GM13976 (cell line): ENCODE measurements around the gene WDR20.

Source experiments
- DNase-seq: peaks from one replicate; pipeline ENCODE4 v3.0.0; 2012; ENCODE audit warnings: low spot score
- in situ Hi-C: fragments of 300-500 bp; cut with MboI; formaldehyde crosslinking; loops from one replicate; pipeline ENCODE4 v1.12.0; 2022; ENCODE audit warnings: low sequenced_read_pairs, mixed read lengths, inconsistent platforms; ENCODE audit not compliant: unreplicated experiment
- TF ChIP-seq, protein P1 (sequence below): IDR thresholded peaks from 2 replicates; pipeline ENCODE4 v1.5.1; 2012; ENCODE audit warnings: borderline replicate concordance, mild to moderate bottlenecking; ENCODE audit not compliant: insufficient read depth; ENCODE audit errors: extremely low read depth, missing control alignments, control extremely low read depth

Gene WDR20

DNA sequence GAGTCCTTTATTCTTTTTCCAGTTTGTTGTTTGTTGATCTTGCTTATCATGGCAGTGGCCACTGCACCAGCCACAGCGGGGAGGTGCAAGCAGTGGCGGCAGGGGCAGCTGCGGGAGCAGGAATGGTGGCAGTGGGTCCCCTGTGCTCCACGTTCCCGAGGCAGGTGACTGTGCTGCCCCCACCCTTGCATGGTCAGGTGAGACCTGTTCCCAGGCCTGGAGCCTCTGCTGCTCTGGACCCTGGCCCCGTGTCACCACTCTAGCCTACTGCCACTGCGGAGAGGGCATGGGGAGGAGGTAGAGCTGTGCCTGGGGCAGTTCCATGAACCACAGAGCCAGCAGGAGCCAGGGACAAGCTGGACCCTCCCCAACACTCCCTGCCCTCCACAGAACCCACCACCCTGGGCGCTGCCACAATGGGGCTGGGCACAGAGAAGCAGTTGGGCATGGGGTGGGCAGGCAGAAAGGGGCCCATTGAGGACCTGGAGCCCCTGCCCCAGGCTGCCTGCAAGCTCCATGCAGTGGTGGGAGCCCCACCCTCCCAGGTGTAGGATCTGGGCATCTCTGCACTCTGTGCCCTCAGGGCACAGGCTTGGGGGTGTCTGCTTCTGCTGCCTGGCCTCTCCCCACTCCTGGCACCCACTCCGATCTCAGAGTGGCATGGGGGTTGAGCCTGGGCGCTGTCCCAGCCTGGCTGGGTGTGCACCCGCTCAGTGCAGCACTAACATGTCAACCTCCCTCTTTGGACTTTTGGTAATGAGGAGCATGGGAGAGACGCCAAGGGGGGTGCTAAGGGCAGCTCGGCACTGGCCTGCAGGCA lies 23.1 kb upstream of the WDR20 start:
- TF ChIP-seq, protein P1, sequence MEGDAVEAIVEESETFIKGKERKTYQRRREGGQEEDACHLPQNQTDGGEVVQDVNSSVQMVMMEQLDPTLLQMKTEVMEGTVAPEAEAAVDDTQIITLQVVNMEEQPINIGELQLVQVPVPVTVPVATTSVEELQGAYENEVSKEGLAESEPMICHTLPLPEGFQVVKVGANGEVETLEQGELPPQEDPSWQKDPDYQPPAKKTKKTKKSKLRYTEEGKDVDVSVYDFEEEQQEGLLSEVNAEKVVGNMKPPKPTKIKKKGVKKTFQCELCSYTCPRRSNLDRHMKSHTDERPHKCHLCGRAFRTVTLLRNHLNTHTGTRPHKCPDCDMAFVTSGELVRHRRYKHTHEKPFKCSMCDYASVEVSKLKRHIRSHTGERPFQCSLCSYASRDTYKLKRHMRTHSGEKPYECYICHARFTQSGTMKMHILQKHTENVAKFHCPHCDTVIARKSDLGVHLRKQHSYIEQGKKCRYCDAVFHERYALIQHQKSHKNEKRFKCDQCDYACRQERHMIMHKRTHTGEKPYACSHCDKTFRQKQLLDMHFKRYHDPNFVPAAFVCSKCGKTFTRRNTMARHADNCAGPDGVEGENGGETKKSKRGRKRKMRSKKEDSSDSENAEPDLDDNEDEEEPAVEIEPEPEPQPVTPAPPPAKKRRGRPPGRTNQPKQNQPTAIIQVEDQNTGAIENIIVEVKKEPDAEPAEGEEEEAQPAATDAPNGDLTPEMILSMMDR = no peak
- in situ Hi-C loops = no loop called here
- no peak for DNase-seq

GRCh38 chr14:102117852-102118251 lies 21.8 kb upstream of the WDR20 start:
- in situ Hi-C loops = no loop called here
- TF ChIP-seq, protein P1 = no peak
- DNase-seq = no peak

GRCh38 chr14:102120888-102121287 lies 18.8 kb upstream of the WDR20 start:
- in situ Hi-C loops = no loop called here
- DNase-seq = no peak
- TF ChIP-seq, protein P1 = no peak

DNA sequence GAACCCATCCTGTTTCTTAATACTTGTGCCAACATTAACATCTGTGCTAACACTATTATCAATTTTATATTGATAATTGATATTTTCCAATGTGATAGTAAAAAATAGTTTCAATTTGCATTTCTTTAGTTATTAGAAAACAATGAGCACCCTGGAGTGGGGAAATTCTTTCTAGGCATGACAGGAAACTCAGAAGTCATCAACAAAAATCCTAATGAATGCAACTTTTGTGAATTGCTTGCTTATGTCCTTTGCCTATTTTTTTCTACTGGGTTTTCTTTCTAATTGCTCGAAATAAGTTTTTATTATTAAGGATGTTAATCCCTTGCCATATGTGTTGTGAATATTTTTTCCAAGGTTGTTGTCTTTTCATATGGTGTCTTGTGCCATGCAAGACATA lies 18.1 kb upstream of the WDR20 start:
- no peak for DNase-seq
- in situ Hi-C loops = no loop called here
- TF ChIP-seq, protein P1 = no peak

DNA sequence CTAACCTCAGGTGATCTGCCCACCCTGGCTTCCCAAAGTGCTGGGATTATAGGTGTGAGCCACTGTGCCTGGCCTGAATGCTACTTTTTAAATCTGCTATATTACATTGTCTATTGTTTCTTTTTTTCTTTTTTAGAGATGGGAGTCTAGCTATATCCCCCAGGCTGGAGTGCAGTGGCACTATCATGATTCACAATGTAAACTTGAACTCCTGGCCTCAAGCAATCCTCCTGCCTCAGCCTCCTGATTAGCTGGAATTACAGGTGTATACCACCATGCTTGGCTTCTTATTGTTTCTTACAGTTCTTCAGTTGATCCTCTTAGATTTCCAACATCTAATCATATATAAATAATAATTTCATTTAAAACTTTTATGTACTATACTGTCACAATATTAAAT lies 15.3 kb upstream of the WDR20 start:
- in situ Hi-C loops = no loop called here
- TF ChIP-seq, protein P1 = no peak
- DNase-seq = no peak

- TF ChIP-seq, protein P1 = no peak
- in situ Hi-C loops = no loop called here
- DNase-seq = no peak
These were observed 14.2 kb upstream of the WDR20 start for GRCh38 chr14:102125546-102125945.

DNA sequence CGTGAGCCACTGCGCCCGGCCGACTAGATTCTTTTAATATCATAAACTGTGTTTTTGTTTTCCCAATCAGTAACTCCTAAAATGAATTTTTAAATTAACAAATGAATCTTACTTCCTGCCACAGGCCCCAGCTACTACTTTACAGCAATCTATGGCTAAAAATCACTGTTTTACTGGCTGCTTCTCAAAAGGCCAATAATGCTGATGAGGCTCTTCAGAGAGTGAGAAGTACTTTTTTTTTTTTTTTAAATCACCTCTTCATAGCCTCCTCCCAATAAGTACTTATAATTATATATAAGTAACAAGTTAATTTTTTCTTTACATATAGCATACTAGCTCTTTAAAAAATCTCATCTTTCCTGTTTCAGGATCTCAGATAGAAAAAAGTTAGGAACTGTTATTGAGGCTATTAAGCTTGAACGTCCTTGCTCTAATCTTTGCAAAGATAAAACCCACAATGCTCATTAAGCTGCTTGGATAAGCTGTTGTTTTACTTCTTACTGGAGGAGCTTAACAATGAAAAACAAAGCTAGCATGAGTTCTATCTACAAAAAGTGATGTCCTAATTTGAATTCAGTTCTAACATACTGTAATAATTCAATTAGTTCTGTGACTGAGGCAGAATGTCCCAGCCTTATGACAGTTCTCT lies 12.8 kb upstream of the WDR20 start:
- DNase-seq = no peak
- in situ Hi-C loops = no loop called here
- TF ChIP-seq, protein P1 = no peak
